Heart right ventricle (tissue), 16 donors: ENCODE data around the gene ZNF503. TPM values are rescaled to one million over a fixed set of nuclear protein-coding genes. Genes with fewer than 3 reads are reported as not detected.

ENCODE experiments used
- ATAC-seq, 8 donors: fragments of 200-7000 bp; cut with Tn5 transposase; one replicate each; pipeline ENCODE4 v1.9.1; 2020; ENCODE audit warnings: mild to moderate bottlenecking in 8 of 8, moderate library complexity in 8 of 8, moderate number of reproducible peaks in 1 of 8
- DNase-seq, 2 donors: peaks; one replicate each; pipeline ENCODE4 v3.0.0-alpha.2; 2020
- H3K27ac ChIP-seq, 10 donors: fragments of 200-600 bp; sonication (generic) in 2 of 10; one replicate each; pipeline versions ENCODE4 v1.5.0 to v1.8.0; 2020 to 2022; ENCODE audit warnings: mild to moderate bottlenecking in 3 of 10
- H3K27me3 ChIP-seq, 7 donors: fragments of 200-600 bp; one replicate each; pipeline ENCODE4 v1.8.0; 2021 to 2022; ENCODE audit warnings: mild to moderate bottlenecking in 2 of 7
- H3K36me3 ChIP-seq, 9 donors: fragments of 200-600 bp; sonication (generic) in 1 of 9; one replicate each; pipeline versions ENCODE4 v1.5.0 to v1.8.0; 2020 to 2022; ENCODE audit warnings: mild to moderate bottlenecking in 2 of 9
- H3K4me1 ChIP-seq, 9 donors: fragments of 200-600 bp; sonication (generic) in 1 of 9; one replicate each; pipeline versions ENCODE4 v1.5.0 to v1.8.0; 2020 to 2022; ENCODE audit warnings: mild to moderate bottlenecking in 4 of 9
- H3K4me3 ChIP-seq, 10 donors: fragments of 200-600 bp; sonication (generic) in 2 of 10; one replicate each; pipeline versions ENCODE4 v1.5.0 to v1.8.0; 2020 to 2022; ENCODE audit warnings: mild to moderate bottlenecking in 7 of 10, moderate library complexity in 2 of 10
- H3K9me3 ChIP-seq, 11 donors: fragments of 200-600 bp in 10 of 11; sonication (generic) in 2 of 11; one replicate each; pipeline versions ENCODE4 v1.5.0 to v1.8.0; 2013 to 2022; ENCODE audit warnings: mild to moderate bottlenecking in 2 of 11, control low read depth in 1 of 11, moderate library complexity in 1 of 11
- CTCF ChIP-seq, 9 donors: fragments of 200-600 bp; sonication (generic) in 2 of 9; IDR thresholded peaks; one replicate each; pipeline versions ENCODE4 v1.5.0 to v1.8.0; 2021 to 2022; ENCODE audit warnings: antibody characterized with exemption in 9 of 9, mild to moderate bottlenecking in 5 of 9, moderate library complexity in 1 of 9
- WGBS, 2 donors: extraction: QIAGEN DNeasy Blood & Tissue Kit; methylation state at CpG; one replicate each; pipeline ENCODE4 v1.1.7; 2013; ENCODE audit warnings: inconsistent platforms in 1 of 2; 5-methylcytosine and 5-hydroxymethylcytosine counted together
- intact Hi-C, 10 donors: fragments of 100-400 bp; cut with DNase I; formaldehyde crosslinking; loops; one replicate each; pipeline versions ENCODE4 v1.11.1 to v1.14.2; 2022
- polyA plus RNA-seq, 2 donors: library from polyadenylated mRNA; stranded (reverse); fragments of 200-250 nt; gene quantifications; one replicate each; pipeline ENCODE4 v1.2.3, GENCODE V29; 2013
- total RNA-seq, 10 donors: library from RNA; stranded (reverse); fragmentation: NEBNext Ultra II Directional in 3 of 10; extraction: Animal tissue kit (Norgen Biotek cat#: 25700) in 3 of 10; gene quantifications; one replicate each; pipeline versions ENCODE4 v1.2.1 to v1.2.4, GENCODE V29; 2021 to 2023
- donor health status: Arrhythmogenic right ventricular cardiomyopathy.
- donor health status: ischemic (EF 13 %, LVEDD 7.1; RV severe dilation, severe dysfunction).
- donor health status: healthy with polysubstance abuse.
- donor health status: DM: no; HTN: yes; CAD: no.
- donor health status: DM: no; HTN: no; CAD: no.
- donor health status: ischemic (EF 25% LVEDD 6.9; RV normal size, moderate dysfunction).
- donor health status: ischemic (EF 25% LVEDD 5.7; RV mildly dilated, moderate dysfunction).
- donor health status: healthy.
- donor health status: DM: yes; HTN: yes; CAD: no.
- donor health status: Ischemic cardiomyopathy.
- donor health status: ischemic (EF 35%, LVEDD 5.7; RV mildly dilated, moderate dysfunction).
- donor health status: nonischemic (EF 11% LVEDD 7.7; RV severe dilation, severe dysfunction).
- donor health status: DM: yes; HTN: yes; CAD: no.
- donor health status: PGD.
- donor health status: ischemic (EF 29% LVEDD 5.4; RV normal size, mild dysfunction).
- donor health status: nonischemic (EF 23%, LVEDD 6.1; RV moderate dilation, normal function).

The ZNF503 gene
- total and polyA plus RNA-seq, 12 donors = 2.5 to 9.7 (median 4.5) TPM

- no peaks in the 10 kb centered on the region for H3K9me3 ChIP-seq
- TF ChIP-seq CTCF (IDR thresholded peaks at IDR 0.05) = no peak
- H3K27me3 ChIP-seq = peaks cover 0 to 84% (median 24%) of the 10 kb centered on the region in 7 donors
- intact Hi-C loops = loop anchor here in 6 of 10 donors (10.0 kb wide), 12 partner anchors 138 to 1598 kb away; no protein-coding TSS in a partner anchor
- H3K4me3 ChIP-seq = peak overlapping the region in 9 of 10 donors; percentile 63 to 95 (median 82)
- no peak for DNase-seq
- peaks cover 4 to 74% (median 54%) of the 10 kb centered on the region in 9 donors for H3K4me1 ChIP-seq
- no peaks in the 10 kb centered on the region for H3K36me3 ChIP-seq
- ATAC-seq = no peak
- WGBS, 2 donors = 46 to 53% methylated on average over 37 of the region's 37 CpGs
- H3K27ac ChIP-seq = peak overlapping the region; percentile 1 to 96 (median 91)
These were observed 5.7 kb upstream of the ZNF503 start for GRCh38 chr10:75407224-75407712.

- Histone ChIP-seq H3K27ac (peak overlapping the region in 2 of 10 donors; percentile 90 to 96), H3K36me3 (no peaks in the 10 kb centered on the region), H3K27me3 (peaks cover 0 to 87% (median 24%) of the 10 kb centered on the region in 7 donors), H3K4me1 (peaks cover 4 to 74% (median 54%) of the 10 kb centered on the region in 9 donors), H3K9me3 (no peaks in the 10 kb centered on the region), H3K4me3 (peak overlapping the region in 3 of 10 donors; percentile 63 to 95 (median 84))
- ATAC-seq = no peak
- WGBS, 2 donors = 73 to 78% methylated on average over 29 of the region's 29 CpGs
- intact Hi-C loops = loop anchor here in 6 of 10 donors (10.0 kb wide), 12 partner anchors 138 to 1598 kb away; no protein-coding TSS in a partner anchor
- DNase-seq = no peak
- no peak for TF ChIP-seq CTCF (IDR thresholded peaks at IDR 0.05)
These were observed 5.1 kb upstream of the ZNF503 start for GRCh38 chr10:75406462-75407223.

GRCh38 chr10:75405598-75406461 is 4.3 kb upstream of the ZNF503 start:
- WGBS, 2 donors = 49 to 59% methylated on average over 38 to 39 of the region's 39 CpGs
- Histone ChIP-seq H3K4me1 (peaks cover 4 to 68% (median 53%) of the 10 kb centered on the region in 9 donors), H3K36me3 (no peaks in the 10 kb centered on the region), H3K27ac (peak overlapping the region in 5 of 10 donors; percentile 20 to 99 (median 39)), H3K9me3 (no peaks in the 10 kb centered on the region), H3K27me3 (peaks cover 0 to 90% (median 24%) of the 10 kb centered on the region in 7 donors), H3K4me3 (peak overlapping the region in 9 of 10 donors; percentile 12 to 93 (median 88))
- intact Hi-C loops = loop anchor here in 6 of 10 donors (10.0 kb wide), 12 partner anchors 139 to 1599 kb away; no protein-coding TSS in a partner anchor
- TF ChIP-seq CTCF (IDR thresholded peaks at IDR 0.05) = no peak
- no peak for ATAC-seq
- DNase-seq = no peak
